ENCODE measurements around the gene ATMIN. TPM values are rescaled to one million over a fixed set of nuclear protein-coding genes. Genes with fewer than 3 reads are reported as not detected.

Gene ATMIN
- total and polyA plus RNA-seq, 2 of the 13 experiments (the other 11 are each of a cell fraction or from before 2014, with no cell fraction given) = 34.6 to 60.4 TPM

GRCh38 chr16:81006813-81007695 is 28.6 kb upstream of the ATMIN start, which contains the start of the genes CENPN and CMC2 (continued):
- TF ChIP-seq HOXA7 (CRISPR knock-in tag; IDR thresholded peaks at IDR 0.05) (0 out of 2 replicates have a peak, but pooled peaks have one; percentile 46), ZSCAN21 (CRISPR knock-in tag; IDR thresholded peaks at IDR 0.05; ENCODE audit: borderline replicate concordance) (peak; percentile 90), ZBED4 (CRISPR knock-in tag; IDR thresholded peaks at IDR 0.05; ENCODE audit: borderline replicate concordance) (0 out of 2 replicates have a peak, but pooled peaks have one; percentile 15), FOSL2 (CRISPR knock-in tag; IDR thresholded peaks at IDR 0.05) (no peak; the same call in 1 of the 2 replicates), ZNF512B (CRISPR knock-in tag; IDR thresholded peaks at IDR 0.05; ENCODE audit: borderline replicate concordance) (no peak), NCOA1 (CRISPR knock-in tag; IDR thresholded peaks at IDR 0.05) (peak; percentile 89; the same call in 1 of the 2 replicates), THAP7 (CRISPR knock-in tag; IDR thresholded peaks at IDR 0.05) (peak; percentile 71), ZBTB49 (CRISPR knock-in tag; IDR thresholded peaks at IDR 0.05; ENCODE audit: borderline replicate concordance) (no peak), SMAD1 (CRISPR knock-in tag; IDR thresholded peaks at IDR 0.05; ENCODE audit: borderline replicate concordance, low read depth) (0 out of 2 replicates have a peak, but pooled peaks have one; percentile 81), ZNF704 (CRISPR knock-in tag; IDR thresholded peaks at IDR 0.05; ENCODE audit: borderline replicate concordance) (peak; percentile 90; the same call in 1 of the 2 replicates), ZBTB33 (CRISPR knock-in tag; IDR thresholded peaks at IDR 0.05) (no peak; the same call in 1 of the 2 replicates), ARNT (IDR thresholded peaks at IDR 0.05) (no peak), NR1H2 (CRISPR knock-in tag; IDR thresholded peaks at IDR 0.05; ENCODE audit: borderline replicate concordance, low read depth) (0 out of 2 replicates have a peak, but pooled peaks have one; percentile 13)
